NCI-H69 (cell line): ENCODE results near the gene NET1.
"Not testable (repeated sequence)": the region's sequence is repeated elsewhere in the genome, so short reads cannot be mapped to it uniquely, and the experiment has no call there.

ENCODE experiments used
- DNase-seq: peaks from one replicate; lab custom pipeline; 2025; lab: John Stamatoyannopoulos, UW

NET1 gene, protein sequence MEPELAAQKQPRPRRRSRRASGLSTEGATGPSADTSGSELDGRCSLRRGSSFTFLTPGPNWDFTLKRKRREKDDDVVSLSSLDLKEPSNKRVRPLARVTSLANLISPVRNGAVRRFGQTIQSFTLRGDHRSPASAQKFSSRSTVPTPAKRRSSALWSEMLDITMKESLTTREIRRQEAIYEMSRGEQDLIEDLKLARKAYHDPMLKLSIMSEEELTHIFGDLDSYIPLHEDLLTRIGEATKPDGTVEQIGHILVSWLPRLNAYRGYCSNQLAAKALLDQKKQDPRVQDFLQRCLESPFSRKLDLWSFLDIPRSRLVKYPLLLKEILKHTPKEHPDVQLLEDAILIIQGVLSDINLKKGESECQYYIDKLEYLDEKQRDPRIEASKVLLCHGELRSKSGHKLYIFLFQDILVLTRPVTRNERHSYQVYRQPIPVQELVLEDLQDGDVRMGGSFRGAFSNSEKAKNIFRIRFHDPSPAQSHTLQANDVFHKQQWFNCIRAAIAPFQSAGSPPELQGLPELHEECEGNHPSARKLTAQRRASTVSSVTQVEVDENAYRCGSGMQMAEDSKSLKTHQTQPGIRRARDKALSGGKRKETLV

DNA sequence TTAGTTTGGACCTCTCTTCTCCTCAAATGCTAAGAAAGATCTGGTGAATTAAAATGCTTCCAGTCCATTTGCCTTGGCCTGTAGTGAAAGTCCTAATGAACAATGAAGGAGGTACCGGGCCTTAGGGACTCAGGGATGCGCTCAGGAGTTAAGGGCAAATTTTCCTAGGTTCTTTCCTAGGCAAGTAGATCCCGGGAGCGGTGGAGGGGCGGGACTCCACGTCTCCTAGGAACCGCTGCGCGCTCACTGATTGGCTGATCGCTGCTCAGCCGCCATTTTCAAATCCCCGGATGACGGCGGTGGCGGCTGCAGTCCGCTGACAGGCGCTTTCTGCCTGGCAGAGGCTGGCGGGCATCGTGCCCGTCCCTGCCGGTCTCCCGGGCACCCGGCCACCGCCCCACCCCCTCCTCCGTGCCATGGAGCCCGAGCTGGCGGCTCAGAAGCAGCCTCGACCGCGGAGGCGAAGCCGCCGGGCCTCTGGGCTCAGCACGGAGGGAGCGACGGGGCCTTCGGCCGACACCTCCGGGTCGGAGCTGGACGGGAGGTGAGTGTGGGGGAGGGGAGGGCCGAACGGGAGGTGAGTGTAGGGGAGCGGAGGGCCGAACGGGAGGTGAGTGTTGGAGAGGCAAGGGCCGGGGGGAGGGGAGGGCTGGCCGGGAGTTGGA is at the start of gene NET1:
NET1 (plus strand) TSS at position 281 of the 665 bp plus-strand sequence; CDS start at position 417, 136 bp downstream.
- DNase-seq: peak; percentile 93

DNA sequence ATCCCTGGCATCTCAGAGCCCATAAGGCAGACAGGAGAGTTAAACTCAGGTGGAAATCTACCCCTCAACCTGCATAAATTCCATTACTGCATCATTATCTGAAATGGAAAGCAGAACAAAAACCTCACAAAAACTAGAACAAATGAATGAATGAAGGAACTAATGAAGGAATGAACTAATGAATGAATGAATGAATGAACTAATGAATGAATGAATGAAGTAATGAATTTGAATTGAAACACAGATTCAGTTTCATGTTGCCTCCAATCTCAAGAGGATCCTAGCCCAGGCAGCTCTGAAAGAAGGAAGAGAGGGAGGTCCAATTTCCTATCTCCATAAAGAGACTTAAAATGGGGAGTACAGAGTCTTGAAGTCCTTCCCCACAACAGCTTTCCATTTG is 49.5 kb upstream of the NET1 start:
- DNase-seq: no peak

DNA sequence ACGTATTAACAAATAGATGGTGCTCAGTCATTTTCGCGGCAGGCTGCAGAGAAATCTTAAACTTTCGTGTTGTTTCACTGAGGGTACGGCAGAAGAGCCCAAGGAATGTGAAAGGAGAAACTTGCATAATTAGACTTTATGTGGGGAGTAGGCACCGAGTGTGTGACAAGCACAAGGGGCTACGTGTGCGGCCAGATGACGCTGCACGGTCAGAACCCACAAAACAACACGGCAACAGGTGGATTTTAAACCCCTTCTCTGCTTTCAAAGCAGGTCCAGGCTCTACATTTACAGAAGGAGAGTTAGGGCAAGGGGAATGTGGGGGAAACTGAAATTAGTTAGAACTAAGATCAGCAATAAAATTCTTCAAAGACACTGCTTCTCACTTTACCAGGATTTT is 48.0 kb upstream of the NET1 start:
- no peak for DNase-seq

DNA sequence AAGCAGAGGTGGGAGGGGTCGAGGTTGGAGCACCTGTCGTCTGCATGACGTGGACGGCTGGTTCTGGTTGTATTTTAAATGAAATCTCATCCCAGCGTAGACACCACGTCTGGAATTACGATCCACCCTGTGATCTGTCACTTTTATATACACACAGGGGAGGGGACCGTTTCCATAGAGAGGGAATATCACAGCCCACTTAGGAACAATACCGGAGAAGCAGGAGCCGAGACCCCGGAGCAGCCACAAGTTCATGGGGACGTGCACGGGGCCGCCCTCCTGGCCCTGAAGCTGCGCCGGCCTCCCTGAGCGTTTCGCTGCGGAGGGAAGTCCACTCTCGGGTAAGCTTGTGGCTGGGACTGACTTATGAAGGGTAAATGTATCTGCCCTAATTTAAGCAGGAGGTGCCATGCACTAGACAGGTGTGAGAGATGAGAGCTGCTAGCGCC is 47.4 kb upstream of the NET1 start, which contains the start of gene UCN3:
UCN3 (plus strand) TSS at position 77 of the 449 bp plus-strand sequence. CDS start 8,755 bp downstream, outside the sequence.
- DNase-seq: peak; percentile 81

DNA sequence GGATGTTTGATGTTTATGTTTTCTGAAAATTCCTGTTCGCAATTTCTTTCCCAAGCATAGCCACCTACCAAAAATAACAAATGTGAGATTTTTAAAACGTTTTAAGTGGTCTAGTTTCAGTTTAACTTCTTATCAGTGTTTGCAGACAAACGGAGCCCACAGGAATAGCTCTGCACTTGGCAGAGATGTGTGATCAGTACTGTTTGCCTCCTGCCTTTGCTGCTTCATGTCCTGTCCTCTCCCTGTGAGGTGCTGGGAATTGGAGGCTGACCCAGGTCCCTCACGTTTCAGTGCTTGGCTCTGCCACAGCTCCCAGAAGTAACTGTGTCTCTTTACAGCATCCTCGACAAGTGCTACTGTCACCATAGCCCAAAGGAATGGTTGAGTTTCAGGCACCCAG is 46.4 kb upstream of the NET1 start:
- peak; percentile 37 for DNase-seq

DNA sequence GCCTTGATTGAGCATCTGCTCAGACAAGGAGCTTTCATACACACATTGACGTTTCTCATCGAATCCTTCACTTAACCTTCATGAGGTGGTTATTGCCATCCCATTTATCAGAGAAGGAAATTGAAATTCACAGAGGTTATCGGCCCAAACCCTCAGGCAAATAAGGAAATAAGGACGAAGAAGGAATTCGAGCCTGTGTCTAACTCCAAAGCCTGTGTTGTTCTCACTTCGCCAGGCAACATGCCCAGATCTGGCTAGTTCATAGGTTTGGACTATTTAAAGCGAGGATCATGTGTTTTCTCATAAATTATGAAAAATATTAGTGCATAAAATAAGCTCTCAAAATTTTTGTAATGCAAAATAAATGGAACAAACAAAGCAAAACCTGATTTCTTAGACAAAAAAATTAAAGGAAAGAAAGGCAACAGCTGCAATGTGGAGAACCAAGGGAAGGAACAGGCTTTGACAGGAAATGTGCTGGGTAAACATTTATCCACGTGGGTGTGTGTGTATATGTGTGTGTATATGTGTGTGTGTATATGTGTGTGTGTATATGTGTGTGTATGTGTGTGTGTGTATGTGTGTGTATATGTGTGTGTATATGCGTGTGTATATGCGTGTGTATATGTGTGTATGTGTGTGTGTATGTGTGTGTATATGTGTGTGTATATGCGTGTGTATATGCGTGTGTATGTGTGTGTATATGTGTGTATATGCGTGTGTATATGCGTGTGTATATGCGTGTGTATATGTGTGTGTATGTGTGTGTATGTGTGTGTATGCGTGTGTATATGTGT is 42.8 kb upstream of the NET1 start:
- DNase-seq: no peak

DNA sequence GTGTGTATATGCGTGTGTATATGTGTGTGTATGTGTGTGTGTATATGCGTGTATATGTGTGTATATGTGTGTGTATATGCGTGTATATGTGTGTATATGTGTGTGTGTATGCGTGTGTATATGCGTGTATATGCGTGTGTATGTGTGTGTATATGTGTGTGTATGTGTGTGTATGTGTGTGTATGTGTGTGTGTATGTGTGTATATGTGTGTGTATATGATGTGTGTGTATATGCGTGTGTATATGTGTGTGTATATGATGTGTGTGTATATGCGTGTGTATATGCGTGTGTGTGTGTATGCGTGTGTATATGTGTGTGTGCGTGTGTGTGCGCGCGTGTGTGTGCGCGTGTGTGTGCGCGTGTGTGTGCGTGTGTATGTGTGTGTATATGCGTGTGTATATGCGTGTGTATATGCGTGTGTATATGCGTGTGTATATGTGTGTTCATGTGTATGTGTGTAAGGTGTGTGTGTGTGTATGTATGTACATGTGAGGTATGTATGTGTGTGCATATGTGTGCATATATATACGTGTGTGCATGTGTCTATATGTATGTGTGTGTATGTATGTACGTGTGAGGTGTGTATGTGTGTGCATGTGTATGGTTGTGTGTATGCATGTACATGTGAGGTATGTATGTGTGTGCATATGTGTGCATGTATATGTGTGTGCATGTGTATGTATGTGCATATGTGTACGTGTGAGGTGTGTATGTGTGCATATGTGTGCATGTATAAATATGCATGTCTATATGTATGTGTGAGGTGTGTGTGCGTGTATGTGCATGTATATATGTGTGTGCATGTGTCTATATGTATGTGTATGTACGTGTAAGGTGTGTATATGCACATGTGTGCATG is 41.6 kb upstream of the NET1 start:
- DNase-seq: no peak

DNA sequence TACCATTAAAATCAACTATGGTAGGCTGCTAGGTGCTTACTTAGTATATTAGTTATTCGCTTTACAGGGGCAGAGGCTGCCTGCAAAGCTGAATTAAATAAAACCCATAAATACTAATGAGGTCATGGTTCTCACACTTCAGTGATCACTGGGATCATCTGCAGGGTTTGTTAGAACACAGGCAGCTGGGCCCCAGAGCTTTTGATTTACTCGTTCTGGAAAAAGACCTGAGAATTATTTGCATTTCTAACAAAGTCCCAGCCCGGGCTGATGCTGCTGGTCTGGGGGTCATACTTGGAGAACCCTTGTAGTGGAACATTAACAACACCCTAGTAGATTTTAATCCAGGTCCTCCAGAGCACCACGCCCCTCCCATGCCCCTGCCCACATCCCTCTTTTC is 39.0 kb upstream of the NET1 start:
- no peak for DNase-seq

DNA sequence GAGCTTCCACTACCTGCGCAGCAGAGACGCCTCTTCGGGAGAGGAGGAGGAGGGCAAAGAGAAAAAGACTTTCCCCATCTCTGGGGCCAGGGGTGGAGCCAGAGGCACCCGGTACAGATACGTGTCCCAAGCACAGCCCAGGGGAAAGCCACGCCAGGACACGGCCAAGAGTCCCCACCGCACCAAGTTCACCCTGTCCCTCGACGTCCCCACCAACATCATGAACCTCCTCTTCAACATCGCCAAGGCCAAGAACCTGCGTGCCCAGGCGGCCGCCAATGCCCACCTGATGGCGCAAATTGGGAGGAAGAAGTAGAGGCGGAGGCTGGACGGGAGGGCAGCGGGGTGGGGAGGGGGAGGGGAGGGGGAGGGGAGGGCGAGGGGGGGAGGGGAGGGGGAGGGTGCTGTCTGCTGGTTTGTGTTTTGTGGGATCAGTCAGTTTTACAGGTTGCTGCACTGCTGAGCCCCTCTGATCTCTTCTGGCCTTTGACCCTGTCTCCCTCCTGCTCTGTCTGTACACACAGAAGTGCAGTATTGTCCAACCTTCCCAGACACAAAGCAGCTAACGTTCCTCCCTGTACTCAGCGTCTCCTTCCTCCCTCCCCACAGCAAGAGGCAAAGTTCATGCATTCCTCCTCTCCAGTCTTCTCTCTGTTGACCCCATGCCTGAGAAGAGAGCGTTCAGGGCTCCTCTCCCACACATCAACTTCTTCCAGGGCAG is 38.3 kb upstream of the NET1 start:
- DNase-seq: no peak

DNA sequence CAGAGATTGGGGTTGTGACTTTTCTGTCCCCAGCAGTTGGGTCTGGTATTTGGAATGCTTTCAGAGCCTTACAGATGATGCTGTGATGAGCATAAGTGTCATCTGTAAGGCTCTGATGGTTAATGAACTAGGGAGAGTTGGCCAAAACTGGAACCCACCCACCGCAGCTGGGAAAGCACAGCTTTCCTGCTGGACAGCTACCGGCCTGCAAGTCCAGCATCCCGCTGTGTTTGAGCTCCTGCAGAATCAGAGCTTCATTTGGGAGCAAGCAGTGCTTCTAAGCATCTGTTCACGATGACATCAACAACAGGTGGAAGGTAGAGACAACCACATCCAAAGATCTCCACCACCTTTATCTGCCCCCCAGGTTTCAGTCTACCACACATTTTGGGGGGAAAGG is 35.9 kb upstream of the NET1 start:
- DNase-seq: no peak

DNA sequence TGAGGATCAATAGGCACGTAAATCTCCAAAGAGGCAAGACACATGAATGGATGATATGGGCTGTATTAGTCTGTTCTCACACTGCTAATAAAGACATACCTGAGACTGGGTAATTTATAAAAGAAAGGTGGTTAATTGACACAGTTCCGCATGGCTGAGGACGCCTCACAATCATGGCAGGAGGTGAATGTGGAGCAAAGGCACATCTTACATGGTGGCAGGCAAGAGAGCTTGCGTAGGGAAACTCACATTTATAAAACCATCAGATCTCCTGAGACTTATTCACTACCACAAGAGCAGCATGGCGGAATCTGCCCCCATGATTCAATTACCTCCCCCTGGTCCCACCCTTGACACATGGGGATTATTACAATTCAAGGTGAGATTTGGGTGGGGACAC is 33.2 kb upstream of the NET1 start:
- not testable (repeated sequence) for DNase-seq

DNA sequence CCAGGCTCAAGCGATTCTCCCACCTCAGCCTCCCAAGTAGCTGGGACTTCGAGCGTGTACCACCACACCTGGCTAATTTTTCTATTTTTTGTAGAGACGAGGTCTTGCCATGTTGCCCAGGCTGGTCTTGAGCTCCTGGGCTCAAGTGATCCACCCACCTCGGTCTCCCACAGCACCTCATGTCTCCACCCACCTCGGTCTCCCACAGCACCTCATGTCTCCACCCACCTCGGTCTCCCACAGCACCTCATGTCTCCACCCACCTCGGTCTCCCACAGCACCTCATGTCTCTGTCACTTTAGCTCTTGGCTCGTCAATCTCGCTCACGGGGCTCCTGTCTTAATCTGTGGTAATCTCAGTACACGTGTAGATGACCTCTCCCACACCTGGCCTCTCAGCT is 32.0 kb upstream of the NET1 start:
- not testable (repeated sequence) for DNase-seq

DNA sequence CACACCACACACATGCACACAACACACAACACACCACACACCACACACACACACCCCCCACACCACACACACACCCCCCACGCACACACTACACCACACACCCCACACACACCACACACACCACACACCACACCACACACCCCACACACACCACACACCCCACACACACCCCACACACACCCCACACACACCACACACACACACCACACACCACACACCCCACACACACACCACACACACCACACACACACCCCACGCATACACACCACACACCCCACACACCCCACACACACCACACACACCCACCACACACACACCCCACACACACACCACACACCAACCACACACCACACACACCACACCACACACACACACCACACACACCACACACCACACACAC is 31.2 kb upstream of the NET1 start:
- no peak for DNase-seq

DNA sequence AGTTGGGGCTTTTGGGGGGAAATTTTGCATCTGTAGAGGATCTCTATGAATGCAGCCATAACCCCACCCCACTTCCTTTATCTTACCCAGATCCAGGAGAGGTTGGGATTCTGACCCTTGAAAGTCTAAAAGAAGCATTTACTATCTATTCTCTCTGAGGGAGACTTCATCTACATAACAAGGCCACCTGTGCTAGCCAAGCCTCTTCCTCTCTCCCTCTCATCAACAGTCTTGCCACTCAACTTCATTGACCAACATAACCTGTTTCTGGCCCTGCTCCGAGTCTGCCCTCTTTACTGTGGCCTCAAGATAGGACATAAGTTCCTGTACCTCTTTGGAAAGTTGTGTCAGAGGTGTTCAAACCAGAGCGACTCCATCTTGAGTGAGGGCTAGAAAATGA is 27.1 kb upstream of the NET1 start:
- DNase-seq: no peak

DNA sequence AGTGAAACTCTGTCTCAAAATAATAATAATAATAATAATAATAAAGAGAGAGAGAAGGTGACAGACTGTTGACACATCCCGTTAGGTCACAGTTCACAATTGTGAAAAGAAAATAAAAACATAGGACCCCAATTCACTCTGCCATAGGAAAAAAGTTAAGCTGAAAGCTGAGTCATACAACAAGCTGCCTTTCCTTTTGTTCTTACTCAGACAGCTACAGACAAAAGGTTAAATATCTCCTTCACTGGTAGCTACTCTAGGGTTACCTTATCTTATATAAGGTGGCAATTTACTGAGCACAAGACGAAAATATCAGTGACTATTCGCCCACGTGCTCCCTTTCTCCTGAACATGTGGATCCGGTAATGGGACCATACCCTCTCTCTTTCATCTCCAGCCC is 25.2 kb upstream of the NET1 start:
- DNase-seq: no peak

DNA sequence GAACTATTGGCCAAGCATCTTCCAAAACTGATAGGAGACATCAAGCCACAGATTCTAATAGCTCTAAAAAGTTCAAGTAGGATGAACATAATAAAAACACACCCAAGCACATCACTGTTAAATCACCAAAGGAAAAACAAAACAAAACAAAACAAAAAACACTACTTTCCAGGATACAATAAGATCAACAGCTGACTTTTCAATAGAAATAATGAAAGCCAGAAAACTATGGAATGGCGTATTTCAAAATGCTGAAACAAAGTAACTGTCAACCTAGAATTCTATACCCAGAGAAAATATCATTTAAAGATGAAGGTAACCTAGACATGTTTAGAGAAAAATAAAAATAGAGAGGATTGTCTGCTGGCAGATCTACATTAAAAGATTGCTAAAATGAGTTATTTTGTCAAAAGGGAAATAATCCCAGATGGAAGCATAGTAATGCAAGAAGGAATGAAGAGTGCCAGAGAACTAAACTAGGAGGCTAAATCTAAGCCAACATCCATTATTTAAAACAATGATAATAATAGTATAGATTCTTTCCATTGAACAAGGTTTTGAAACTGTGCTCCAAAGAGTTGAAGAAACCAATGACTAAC is 21.7 kb upstream of the NET1 start:
- DNase-seq: no peak

DNA sequence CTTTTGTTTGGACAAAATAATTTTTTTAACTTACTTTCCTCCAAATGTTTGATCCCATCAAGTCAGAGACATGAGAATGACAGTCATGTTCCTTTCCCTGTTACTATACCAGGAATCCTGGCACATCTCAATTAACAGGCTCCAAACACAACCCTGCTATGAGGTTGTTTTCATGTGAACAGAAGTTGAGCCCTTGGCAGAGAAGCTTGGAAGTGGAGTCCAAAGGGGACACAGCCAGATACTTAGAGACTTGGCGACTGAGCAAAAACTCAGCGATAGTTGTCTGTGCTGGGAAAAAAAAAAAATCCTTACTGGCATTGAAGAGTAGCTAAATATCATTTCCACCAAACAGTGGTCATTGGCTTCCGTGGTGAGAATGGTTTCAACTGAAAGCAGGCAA is 20.6 kb upstream of the NET1 start:
- no peak for DNase-seq

DNA sequence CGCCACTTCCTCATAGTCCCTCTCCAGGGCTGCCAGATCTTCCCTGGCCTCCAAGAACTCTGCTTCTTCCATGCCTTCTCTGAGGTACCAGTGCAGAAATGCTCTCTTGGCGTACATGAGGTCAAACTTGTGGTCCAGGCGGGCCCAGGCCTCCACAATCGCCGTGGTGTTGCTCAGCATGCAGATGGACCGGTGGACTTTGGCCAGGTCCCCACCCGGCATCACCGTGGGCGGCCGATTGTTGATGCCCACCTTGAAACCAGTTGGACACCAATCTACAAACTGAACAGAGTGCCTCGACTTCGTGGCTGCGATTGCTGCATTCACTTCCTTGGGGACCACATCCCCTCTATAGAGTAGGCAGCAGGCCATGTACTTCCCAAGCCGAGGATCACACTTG is 18.8 kb upstream of the NET1 start:
- no peak for DNase-seq

DNA sequence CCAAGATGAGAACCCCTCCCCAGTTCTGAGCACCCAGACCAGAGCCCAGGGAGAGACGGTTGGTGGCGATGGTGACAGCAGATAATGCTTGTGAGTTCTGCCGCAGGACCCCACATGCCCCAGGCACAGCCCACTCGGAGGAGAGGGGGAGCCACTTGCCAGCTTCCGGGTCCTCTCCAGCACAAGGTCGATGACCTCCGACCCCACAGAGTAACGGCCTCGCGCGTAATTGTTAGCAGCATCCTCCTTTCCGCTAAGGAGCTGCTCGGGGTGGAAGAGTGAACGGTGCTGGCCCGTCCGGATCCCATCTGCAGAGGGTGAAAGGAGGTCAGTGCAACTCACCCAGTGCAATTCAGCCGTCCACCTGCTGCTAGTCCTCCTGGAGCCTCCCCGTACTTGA is 17.2 kb upstream of the NET1 start:
- DNase-seq: no peak
